Peyer's patch (tissue), 4 donors: ENCODE results near the gene SLC25A6.

ENCODE experiments used
- POLR2A ChIP-seq, 2 donors: fragments of 450-650 bp; IDR thresholded peaks; one replicate each; pipeline ENCODE4 v1.5.1; 2017; ENCODE audit warnings: antibody characterized with exemption in 2 of 2, mild to moderate bottlenecking in 2 of 2, moderate library complexity in 2 of 2
- TF ChIP-seq, protein P1 (sequence below), 6 experiments: fragments of 450-650 bp in 4 of 6; fragments of 200-600 bp in 2 of 6; sonication (generic) in 1 of 6; IDR thresholded peaks; one replicate each; pipeline ENCODE4 v1.5.1; 2017 to 2019; ENCODE audit warnings: antibody characterized with exemption in 6 of 6, mild to moderate bottlenecking in 3 of 6, moderate library complexity in 1 of 6

GRCh38 chrX:1440506-1440905 is 48.6 kb upstream of the SLC25A6 start:
- TF ChIP-seq, protein P1, sequence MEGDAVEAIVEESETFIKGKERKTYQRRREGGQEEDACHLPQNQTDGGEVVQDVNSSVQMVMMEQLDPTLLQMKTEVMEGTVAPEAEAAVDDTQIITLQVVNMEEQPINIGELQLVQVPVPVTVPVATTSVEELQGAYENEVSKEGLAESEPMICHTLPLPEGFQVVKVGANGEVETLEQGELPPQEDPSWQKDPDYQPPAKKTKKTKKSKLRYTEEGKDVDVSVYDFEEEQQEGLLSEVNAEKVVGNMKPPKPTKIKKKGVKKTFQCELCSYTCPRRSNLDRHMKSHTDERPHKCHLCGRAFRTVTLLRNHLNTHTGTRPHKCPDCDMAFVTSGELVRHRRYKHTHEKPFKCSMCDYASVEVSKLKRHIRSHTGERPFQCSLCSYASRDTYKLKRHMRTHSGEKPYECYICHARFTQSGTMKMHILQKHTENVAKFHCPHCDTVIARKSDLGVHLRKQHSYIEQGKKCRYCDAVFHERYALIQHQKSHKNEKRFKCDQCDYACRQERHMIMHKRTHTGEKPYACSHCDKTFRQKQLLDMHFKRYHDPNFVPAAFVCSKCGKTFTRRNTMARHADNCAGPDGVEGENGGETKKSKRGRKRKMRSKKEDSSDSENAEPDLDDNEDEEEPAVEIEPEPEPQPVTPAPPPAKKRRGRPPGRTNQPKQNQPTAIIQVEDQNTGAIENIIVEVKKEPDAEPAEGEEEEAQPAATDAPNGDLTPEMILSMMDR (IDR thresholded peaks at IDR 0.05) = no peak
- no peak for TF ChIP-seq POLR2A (IDR thresholded peaks at IDR 0.05)
